Measurements from ENCODE around the gene PTER.

DNA sequence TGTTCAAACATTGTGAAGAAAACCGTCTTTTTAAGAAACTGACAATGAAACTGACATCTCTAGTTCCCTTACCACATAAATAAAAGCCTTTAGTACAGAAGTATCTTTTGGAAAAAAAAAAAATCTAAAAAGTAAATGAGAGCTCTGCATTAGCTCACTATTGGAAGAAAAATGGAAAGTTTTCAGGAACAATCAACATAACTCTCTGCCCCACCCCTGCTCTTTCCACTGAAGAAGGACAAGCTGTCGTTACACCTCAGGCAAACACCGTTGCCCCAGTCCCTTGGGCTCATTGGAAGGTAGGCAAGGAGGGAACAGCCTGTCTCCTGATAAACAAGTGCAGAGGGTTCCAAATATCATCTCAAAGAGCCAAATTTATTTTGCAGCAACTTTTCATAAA, 107.3 kb downstream of the PTER start:
- TF ChIP-seq, protein P1, sequence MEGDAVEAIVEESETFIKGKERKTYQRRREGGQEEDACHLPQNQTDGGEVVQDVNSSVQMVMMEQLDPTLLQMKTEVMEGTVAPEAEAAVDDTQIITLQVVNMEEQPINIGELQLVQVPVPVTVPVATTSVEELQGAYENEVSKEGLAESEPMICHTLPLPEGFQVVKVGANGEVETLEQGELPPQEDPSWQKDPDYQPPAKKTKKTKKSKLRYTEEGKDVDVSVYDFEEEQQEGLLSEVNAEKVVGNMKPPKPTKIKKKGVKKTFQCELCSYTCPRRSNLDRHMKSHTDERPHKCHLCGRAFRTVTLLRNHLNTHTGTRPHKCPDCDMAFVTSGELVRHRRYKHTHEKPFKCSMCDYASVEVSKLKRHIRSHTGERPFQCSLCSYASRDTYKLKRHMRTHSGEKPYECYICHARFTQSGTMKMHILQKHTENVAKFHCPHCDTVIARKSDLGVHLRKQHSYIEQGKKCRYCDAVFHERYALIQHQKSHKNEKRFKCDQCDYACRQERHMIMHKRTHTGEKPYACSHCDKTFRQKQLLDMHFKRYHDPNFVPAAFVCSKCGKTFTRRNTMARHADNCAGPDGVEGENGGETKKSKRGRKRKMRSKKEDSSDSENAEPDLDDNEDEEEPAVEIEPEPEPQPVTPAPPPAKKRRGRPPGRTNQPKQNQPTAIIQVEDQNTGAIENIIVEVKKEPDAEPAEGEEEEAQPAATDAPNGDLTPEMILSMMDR (IDR thresholded peaks at IDR 0.05) = no peak
- TF ChIP-seq POLR2A (IDR thresholded peaks at IDR 0.05) = no peak
